GM13976 (cell line): ENCODE measurements around the gene TRIM16.
"Not testable (repeated sequence)": the region's sequence is repeated elsewhere in the genome, so short reads cannot be mapped to it uniquely, and the experiment has no call there.

Experiments
- DNase-seq: peaks from one replicate; pipeline ENCODE4 v3.0.0; 2012; ENCODE audit warnings: low spot score
- in situ Hi-C: fragments of 300-500 bp; cut with MboI; formaldehyde crosslinking; loops from one replicate; pipeline ENCODE4 v1.12.0; 2022; ENCODE audit warnings: low sequenced_read_pairs, mixed read lengths, inconsistent platforms; ENCODE audit not compliant: unreplicated experiment

TRIM16 gene

DNA sequence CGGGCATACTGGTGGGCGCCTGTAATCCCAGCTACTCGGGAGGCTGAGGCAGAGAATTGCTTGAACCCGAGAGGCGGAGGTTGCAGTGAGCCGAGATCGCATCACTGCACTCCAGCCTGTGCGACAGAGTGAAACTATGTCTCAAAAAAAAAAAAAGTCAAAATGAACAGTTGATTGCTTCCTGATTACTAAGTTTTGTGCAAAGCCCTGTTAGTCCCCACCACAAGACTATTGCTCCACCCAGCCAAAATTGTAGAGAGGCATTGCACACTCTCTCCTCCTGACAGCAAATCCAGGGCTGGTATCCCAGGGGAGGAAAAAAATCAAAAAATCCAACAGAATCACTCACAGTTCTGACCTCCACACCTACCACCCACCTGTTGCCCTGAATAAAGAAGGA is 91.2 kb downstream of the TRIM16 start:
- DNase-seq, in situ Hi-C loops: not testable (repeated sequence)

DNA sequence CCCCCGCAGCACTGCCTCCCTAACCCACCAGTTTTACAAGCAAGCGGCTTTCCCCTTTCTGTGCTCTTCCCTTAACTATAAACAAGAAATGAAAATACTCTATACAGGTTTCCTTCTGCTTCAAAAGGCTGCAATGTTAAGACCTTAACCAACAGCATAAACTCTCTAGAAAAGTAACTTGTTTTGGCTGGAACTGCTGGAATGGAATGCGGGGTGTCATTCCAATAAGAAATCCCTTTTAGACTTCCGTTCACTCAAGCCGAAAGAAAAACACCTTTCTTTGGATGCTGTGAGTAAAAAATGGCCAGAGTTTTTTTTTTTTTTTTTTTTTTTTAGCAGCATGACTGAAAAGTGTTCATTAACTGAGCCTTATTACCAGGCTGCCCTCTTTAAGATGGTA is 92.1 kb downstream of the TRIM16 start:
- in situ Hi-C loops, DNase-seq: not testable (repeated sequence)

DNA sequence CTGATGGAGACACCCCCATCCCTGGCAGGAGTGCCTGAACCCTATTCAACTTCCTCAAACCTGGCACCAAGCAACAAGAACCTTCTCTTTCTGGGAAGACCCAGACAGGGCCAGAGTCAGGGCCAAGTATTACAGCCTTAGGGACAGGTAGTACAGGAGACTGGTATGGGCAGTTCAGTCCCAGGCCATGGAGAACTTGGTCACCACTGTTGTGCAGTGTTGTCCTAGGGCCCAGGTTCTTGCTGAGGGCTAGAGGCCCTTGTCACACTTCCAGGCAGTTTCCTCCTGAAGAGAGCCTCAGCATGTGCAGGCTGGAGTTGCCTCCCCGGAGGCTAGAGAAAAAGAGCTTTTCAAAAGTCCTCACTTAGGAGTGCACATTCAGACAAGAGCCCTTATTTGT is 93.3 kb downstream of the TRIM16 start:
- DNase-seq, in situ Hi-C loops: not testable (repeated sequence)

DNA sequence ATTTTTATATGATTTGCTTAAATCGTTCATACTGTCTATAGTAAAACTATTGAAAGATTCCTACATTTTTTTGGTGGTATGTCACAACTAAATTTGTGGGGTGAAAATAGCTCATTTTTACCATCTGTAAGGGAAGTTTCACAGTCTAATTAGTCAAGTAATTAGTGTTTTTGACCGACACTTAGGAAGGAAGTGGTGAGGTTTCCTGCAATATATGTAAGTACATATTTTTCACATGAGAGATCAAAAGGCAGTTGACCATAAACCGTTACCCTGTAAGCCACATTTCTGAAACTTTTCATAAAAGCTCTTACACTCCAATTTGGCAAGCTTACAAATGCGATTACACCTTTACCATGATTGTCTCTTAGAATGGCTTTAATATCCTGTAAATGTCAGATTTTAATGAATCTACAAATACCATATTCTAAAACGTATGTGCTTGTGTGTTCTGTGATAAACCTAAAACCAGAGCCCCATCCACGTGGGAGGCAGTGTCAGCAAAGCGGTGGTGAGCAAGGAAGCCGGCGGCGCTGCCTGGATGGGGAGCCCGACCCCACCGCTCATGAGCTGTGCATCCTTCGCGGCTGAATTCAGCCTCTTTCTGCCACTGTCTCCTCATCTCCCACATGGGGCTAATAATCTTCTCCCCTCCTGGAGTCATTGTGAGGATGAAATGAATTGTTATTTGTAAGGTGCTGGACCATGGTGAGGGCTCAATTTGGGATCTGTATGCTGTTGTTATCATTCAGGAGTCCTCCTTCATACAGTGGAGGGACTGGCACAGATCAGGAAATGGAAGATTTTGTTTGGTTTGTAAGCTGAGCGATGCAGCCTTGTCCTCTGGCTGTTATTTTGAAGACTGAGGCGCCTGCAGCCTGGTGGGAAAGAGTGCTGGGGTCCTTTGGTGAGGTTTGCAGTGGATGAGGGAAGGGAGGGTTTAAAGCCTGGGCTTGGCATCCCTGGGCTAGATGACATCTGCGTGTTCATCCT is 94.3 kb downstream of the TRIM16 start:
- DNase-seq, in situ Hi-C loops: not testable (repeated sequence)

DNA sequence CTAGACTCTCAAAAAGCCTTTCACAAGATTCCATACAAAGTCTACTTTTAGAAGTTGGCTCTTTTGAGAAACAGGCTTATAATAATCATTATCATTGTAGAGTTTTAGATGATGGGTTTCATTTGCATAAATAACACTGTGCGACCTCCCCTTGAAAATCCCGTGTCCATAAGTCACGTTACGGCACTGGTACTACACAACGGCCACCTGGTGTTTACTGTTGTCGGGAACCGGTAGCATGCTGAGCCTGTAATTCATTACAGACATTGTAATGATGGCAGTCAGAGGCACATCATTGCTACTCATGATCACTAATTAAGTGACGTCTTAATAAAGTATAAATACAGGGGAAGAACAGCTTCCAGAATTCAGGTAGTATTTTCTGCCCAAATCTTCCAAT is 96.1 kb downstream of the TRIM16 start:
- DNase-seq, in situ Hi-C loops: not testable (repeated sequence)

DNA sequence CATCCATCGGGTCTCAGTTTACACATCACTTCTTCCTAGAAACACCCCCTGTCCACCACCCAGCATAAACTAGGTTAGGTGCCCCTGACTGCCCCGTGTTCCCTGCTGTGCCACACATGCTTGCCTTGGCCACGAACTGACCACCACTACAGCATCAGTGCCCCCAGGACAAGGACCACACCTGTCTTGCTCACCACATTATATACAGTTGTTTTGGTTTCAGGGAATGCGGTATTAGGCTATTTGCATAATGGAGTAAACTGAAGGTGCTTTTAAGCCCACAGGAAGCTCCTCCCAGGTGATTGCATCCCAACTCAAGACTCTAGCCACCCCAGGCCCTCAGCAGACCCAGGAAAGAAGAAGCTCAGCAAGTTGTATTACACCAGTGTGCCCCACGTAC is 100.8 kb downstream of the TRIM16 start:
- in situ Hi-C loops, DNase-seq: not testable (repeated sequence)

DNA sequence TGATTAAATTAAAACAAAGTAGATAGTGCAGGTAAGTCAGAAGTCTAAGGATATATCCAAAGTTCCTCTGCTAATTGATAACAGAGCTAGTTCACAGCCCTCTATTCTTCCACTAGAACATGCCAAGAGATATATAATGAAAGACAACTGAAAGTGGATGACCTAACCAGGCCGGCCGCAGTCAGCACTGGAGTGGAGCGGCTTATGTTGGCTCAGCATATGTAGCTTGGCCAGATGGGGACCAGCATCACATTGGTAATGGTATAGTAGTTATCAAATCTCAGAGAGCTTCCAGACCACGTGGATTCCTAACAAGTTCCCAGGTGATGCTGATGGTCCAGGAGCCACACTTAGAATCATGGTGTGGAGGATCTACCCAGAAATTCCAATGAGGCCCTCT is 102.6 kb downstream of the TRIM16 start:
- in situ Hi-C loops, DNase-seq: not testable (repeated sequence)
